Measurements from ENCODE around the gene RTRAF.

The RTRAF gene

DNA sequence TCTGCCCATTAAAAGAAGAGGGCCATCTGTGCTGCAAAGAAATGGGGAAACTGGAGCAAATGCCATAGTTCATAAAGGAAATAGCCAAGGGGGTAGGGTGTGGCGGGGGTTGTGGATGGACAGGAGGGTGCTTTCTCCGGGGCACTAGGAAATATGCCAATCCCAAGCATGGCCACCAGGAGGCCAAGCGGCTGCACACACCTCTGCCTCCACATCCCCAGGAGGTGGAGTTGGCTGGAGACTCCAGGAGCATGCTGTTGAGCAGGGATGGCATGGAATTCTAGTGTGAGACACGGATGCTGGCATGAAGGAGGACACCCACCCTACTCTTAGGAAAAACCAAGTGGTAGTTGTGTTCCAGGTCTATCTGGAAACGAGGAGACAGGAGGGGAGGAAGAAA lies 54.3 kb downstream of the RTRAF start:
- TF ChIP-seq, protein P1, sequence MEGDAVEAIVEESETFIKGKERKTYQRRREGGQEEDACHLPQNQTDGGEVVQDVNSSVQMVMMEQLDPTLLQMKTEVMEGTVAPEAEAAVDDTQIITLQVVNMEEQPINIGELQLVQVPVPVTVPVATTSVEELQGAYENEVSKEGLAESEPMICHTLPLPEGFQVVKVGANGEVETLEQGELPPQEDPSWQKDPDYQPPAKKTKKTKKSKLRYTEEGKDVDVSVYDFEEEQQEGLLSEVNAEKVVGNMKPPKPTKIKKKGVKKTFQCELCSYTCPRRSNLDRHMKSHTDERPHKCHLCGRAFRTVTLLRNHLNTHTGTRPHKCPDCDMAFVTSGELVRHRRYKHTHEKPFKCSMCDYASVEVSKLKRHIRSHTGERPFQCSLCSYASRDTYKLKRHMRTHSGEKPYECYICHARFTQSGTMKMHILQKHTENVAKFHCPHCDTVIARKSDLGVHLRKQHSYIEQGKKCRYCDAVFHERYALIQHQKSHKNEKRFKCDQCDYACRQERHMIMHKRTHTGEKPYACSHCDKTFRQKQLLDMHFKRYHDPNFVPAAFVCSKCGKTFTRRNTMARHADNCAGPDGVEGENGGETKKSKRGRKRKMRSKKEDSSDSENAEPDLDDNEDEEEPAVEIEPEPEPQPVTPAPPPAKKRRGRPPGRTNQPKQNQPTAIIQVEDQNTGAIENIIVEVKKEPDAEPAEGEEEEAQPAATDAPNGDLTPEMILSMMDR (IDR thresholded peaks at IDR 0.05; ENCODE audit: low read depth, low read length, missing control alignments) = peak; percentile 52
- no peak overlapping the region for H3K4me3 ChIP-seq (ENCODE audit: low read depth, low read length)
- in situ Hi-C loops (cut with HindIII; ENCODE audit: low sequenced_read_pairs) = no loop called here
- no peak for DNase-seq (ENCODE audit: low read depth)

DNA sequence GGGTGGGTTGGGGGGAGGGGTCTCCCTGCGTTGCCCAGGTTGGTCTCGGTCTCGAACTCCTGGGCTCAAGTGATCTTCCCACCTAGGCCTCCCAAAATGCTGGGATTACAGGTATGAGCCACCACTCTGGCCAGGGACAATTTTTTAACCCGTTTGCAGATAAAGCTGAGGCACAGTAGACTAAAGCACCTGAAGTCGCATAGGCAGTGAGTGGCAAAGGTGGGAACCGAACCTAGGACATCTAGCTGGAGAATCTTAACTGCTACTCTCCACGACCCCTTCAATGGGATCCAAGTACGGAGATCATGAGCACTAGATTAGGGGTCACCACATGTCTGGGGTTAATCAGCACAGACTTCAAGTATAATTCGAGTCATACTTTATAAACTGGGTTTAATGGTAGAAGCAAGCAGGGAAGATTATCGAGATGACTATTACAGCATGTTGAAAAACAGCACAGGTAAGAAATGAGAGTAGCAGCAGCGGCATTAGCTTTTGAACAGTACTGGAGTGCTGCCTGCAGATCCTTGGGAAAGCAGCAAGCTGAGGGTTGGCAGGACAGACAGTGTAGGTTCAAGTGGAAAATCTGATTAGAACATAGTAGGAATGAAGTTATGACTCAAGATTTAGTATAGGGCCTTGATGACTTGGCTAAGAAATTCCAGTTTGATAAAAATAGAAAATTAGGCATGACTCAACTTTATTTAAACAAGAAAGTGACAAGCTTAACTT lies 55.6 kb downstream of the RTRAF start:
- H3K4me3 ChIP-seq (ENCODE audit: low read depth, low read length) = no peak overlapping the region
- peak; percentile 65 for DNase-seq (ENCODE audit: low read depth)
- TF ChIP-seq, protein P1 (IDR thresholded peaks at IDR 0.05; ENCODE audit: low read depth, low read length, missing control alignments) = no peak
- in situ Hi-C loops (cut with HindIII; ENCODE audit: low sequenced_read_pairs) = no loop called here

DNA sequence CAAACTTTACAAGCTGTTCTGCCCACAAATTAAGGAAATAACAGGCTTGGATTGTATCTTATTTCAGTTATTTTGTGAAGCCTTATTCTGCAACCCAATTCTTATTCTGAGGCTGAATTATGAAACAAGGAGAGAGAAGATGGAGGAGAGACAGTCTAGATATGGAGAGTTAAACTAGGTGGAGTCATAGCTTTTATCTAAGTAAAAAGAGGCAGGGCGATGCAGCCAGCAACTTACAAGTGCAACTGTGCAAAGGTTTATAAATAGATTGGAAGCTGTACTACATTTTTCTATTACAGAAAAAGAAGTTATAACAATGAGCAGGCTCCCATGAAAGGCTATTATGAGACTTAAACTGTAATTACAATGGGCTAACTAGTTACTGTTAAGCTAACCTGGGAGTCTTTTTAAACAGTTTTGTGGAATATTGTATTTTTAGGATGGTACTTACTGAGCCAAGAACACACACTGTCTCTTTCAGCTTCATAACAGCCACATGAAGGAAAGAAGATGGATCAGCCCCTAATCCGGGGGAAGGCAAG lies 57.1 kb downstream of the RTRAF start:
- TF ChIP-seq, protein P1 (IDR thresholded peaks at IDR 0.05; ENCODE audit: low read depth, low read length, missing control alignments) = no peak
- in situ Hi-C loops (cut with HindIII; ENCODE audit: low sequenced_read_pairs) = no loop called here
- H3K4me3 ChIP-seq (ENCODE audit: low read depth, low read length) = no peak overlapping the region
- no peak for DNase-seq (ENCODE audit: low read depth)

DNA sequence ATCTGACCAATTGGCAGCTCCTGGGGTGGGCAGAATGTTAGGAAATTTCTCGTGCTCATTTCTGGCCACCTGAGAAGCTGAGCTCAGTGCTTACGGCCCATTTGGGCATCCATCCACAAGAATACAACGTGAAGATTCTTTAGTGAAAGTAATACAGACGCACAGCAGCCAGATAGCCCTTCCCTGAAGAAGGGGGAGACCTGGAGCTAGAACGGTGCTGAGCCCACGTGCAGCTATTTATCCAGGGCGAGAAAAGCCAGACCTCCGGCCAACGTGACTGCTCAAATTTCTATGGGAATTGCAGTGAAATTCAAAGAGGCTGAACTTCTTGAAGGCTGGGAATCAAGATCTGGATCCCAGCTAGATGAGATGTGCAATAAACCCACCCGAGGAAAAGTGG lies 58.8 kb downstream of the RTRAF start:
- in situ Hi-C loops (cut with HindIII; ENCODE audit: low sequenced_read_pairs) = no loop called here
- no peak overlapping the region for H3K4me3 ChIP-seq (ENCODE audit: low read depth, low read length)
- TF ChIP-seq, protein P1 (IDR thresholded peaks at IDR 0.05; ENCODE audit: low read depth, low read length, missing control alignments) = no peak
- no peak for DNase-seq (ENCODE audit: low read depth)

DNA sequence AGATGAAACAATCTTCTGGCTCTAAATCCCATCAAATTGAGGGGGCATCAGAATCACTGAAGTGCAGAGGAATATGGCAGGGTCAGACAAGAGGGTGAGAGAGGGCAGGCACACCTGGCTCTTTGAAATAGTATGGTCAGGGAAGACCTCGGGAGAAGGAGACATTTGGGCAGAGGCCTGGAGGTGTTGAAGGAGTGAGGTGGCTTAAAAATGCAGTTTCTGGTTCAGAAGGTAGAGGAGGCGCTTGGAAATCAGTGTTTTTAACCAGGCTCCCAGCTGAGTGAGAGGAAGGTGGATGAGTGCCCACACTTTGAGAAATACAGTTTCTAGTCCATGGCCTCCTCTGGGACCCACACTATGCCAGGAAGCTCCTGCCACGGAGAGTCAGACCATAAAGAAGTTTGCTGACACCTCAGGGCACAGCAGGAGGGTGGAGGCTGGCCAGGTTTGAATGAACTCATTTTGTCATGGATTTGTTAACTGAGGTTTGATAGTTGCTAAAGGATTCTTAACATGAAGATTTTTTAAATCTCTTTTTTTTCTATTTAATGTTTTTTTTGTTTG lies 59.4 kb downstream of the RTRAF start:
- peak; percentile 88 for DNase-seq (ENCODE audit: low read depth)
- H3K4me3 ChIP-seq (ENCODE audit: low read depth, low read length) = no peak overlapping the region
- TF ChIP-seq, protein P1 (IDR thresholded peaks at IDR 0.05; ENCODE audit: low read depth, low read length, missing control alignments) = no peak
- in situ Hi-C loops (cut with HindIII; ENCODE audit: low sequenced_read_pairs) = no loop called here

DNA sequence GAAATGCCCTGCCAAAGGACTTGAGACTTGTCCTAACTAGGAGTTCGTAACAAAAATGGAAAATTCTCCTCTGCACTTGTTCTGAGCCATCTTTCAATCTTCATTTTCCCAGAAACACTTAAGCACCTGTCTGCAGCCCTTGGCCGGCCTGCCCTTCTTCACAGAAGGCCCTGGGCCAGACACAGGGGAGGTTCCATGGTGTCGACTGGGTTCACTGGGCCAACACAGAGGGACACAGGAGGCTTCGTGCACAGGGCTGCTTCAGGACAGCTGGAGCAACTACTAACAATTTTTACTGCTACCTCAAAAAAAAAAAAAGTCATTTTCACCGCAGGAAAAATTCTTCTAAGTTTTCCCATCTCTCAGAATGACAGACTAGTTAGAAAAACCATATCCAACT lies 59.9 kb downstream of the RTRAF start:
- TF ChIP-seq, protein P1 (IDR thresholded peaks at IDR 0.05; ENCODE audit: low read depth, low read length, missing control alignments) = no peak
- H3K4me3 ChIP-seq (ENCODE audit: low read depth, low read length) = no peak overlapping the region
- no peak for DNase-seq (ENCODE audit: low read depth)
- in situ Hi-C loops (cut with HindIII; ENCODE audit: low sequenced_read_pairs) = no loop called here
